GM12878 (cell line): ENCODE data around the gene SRSF10. TPM values are rescaled to one million over a fixed set of nuclear protein-coding genes. Genes with fewer than 3 reads are reported as not detected.
A peak's percentile ranks its signal among the peaks of the same experiment; 100 is the strongest.

Experiments
- BACH1 ChIP-seq: fragments of 450-650 bp; IDR thresholded peaks from 2 replicates; pipeline ENCODE4 v1.6.1; 2017; ENCODE audit warnings: mild to moderate bottlenecking, borderline replicate concordance
- BCL11A ChIP-seq: IDR thresholded peaks from 2 replicates; pipeline ENCODE4 v1.6.1; 2011; ENCODE audit warnings: low read depth, low read length
- BHLHE40 ChIP-seq, 2 experiments: fragments of 450-650 bp in 1 of 2; IDR thresholded peaks; 2 replicates each; pipeline ENCODE4 v1.6.1; 2011 to 2017; ENCODE audit warnings: low read depth in 2 of 2, borderline replicate concordance in 1 of 2, improper control_type of control experiment in 1 of 2, low read length in 1 of 2, mild to moderate bottlenecking in 1 of 2
- DPF2 ChIP-seq: fragments of 450-650 bp; IDR thresholded peaks from 2 replicates; pipeline ENCODE4 v1.6.1; 2017; ENCODE audit warnings: mild to moderate bottlenecking
- E2F4 ChIP-seq: IDR thresholded peaks from 2 replicates; pipeline ENCODE4 v1.6.1; 2012; ENCODE audit warnings: low read depth, low read length, improper control_type of control experiment
- E4F1 ChIP-seq: fragments of 450-650 bp; IDR thresholded peaks from 2 replicates; pipeline ENCODE4 v1.6.1; 2018; ENCODE audit warnings: borderline replicate concordance, mild to moderate bottlenecking; ENCODE audit not compliant: partially characterized antibody
- ETV6 ChIP-seq, 2 experiments: fragments of 450-650 bp in 1 of 2; IDR thresholded peaks in 1 of 2; conservative IDR thresholded peaks in 1 of 2; 2 replicates each; pipeline ENCODE4 v1.6.1; 2014; ENCODE audit warnings: antibody characterized with exemption in 1 of 2, borderline replicate concordance in 1 of 2, low read depth in 1 of 2, mild to moderate bottlenecking in 1 of 2, moderate library complexity in 1 of 2
- FOXM1 ChIP-seq: IDR thresholded peaks from 2 replicates; pipeline ENCODE4 v1.6.1; 2012; ENCODE audit warnings: low read depth, mild to moderate bottlenecking, inconsistent platforms, low read length, moderate library complexity
- HDGF ChIP-seq: fragments of 450-650 bp; IDR thresholded peaks from 2 replicates; pipeline ENCODE4 v1.6.1; 2016; ENCODE audit warnings: antibody characterized with exemption
- IKZF2 ChIP-seq, 2 experiments: fragments of 450-650 bp; IDR thresholded peaks; 2 replicates each; pipeline ENCODE4 v1.6.1; 2017; ENCODE audit warnings: mild to moderate bottlenecking in 2 of 2, moderate library complexity in 2 of 2
- IRF5 ChIP-seq: fragments of 450-650 bp; IDR thresholded peaks from 2 replicates; pipeline ENCODE4 v1.6.1; 2017; ENCODE audit warnings: borderline replicate concordance
- NR2C1 ChIP-seq: fragments of 450-650 bp; IDR thresholded peaks from 2 replicates; pipeline ENCODE4 v1.6.1; 2017; ENCODE audit warnings: antibody characterized with exemption, mild to moderate bottlenecking, moderate library complexity
- PAX5 ChIP-seq: IDR thresholded peaks from 2 replicates; pipeline ENCODE4 v1.6.1; 2011; ENCODE audit warnings: low read depth, low read length, borderline replicate concordance
- PKNOX1 ChIP-seq: fragments of 450-650 bp; IDR thresholded peaks from 2 replicates; pipeline ENCODE4 v1.6.1; 2016; ENCODE audit warnings: mild to moderate bottlenecking
- POU2F2 ChIP-seq: IDR thresholded peaks from 3 replicates; pipeline ENCODE4 v1.6.1; 2011; ENCODE audit warnings: low read depth, mild to moderate bottlenecking, low read length, borderline replicate concordance
- RCOR1 ChIP-seq: conservative IDR thresholded peaks from 2 replicates; pipeline ENCODE4 v1.6.1; 2012; ENCODE audit warnings: low read depth, low read length, improper control_type of control experiment
- SKIL ChIP-seq: fragments of 450-650 bp; IDR thresholded peaks from 2 replicates; pipeline ENCODE4 v1.6.1; 2017; ENCODE audit warnings: mild to moderate bottlenecking, low read depth, inconsistent platforms; ENCODE audit not compliant: poor library complexity, severe bottlenecking
- SP1 ChIP-seq: IDR thresholded peaks from one replicate; pipeline ENCODE4 v1.6.1; 2011; ENCODE audit warnings: low read depth, low read length
- YY1 ChIP-seq: IDR thresholded peaks from 2 replicates; pipeline ENCODE4 v1.6.1; 2011; ENCODE audit warnings: low read depth, mild to moderate bottlenecking, low read length
- ZNF384 ChIP-seq: IDR thresholded peaks from 2 replicates; pipeline ENCODE4 v1.6.1; 2012; ENCODE audit warnings: low read depth, mild to moderate bottlenecking, low read length, improper control_type of control experiment, borderline replicate concordance
- ZSCAN29 ChIP-seq: fragments of 450-650 bp; IDR thresholded peaks from 2 replicates; pipeline ENCODE4 v1.6.1; 2017; ENCODE audit warnings: mild to moderate bottlenecking, moderate library complexity
- polyA plus RNA-seq, 11 experiments: library from polyadenylated mRNA; depleted of rRNA in 4 of 11; unstranded in 6 of 11; stranded (reverse) in 5 of 11; fragments of >200 nt; fragmentation: Nextera tagmentation in 4 of 11; fragmentation: Illumina TruSeq in 1 of 11; extraction: Ambion mirVana in 4 of 11; extraction: Trizol in 1 of 11; gene quantifications; 1 replicate in 1 of 11; 2 replicates in 10 of 11; pipeline versions ENCODE4 v1.2.1 to v1.2.3, GENCODE V29; 2011 to 2016; ENCODE audit warnings: inconsistent platforms in 2 of 11, missing spikeins in 2 of 11, low read depth in 1 of 11
- total RNA-seq, 4 experiments: library from RNA; depleted of rRNA in 3 of 4; stranded (reverse); fragments of >200 nt in 3 of 4; fragmentation: Illumina TruSeq in 1 of 4; extraction: Trizol in 1 of 4; gene quantifications; 2 replicates each; pipeline versions ENCODE4 v1.2.1 to v1.2.3, GENCODE V29; 2013 to 2021

The SRSF10 gene
- total and polyA plus RNA-seq, 10 of the 15 experiments (the other 5 are each of a cell fraction or from before 2014, with no cell fraction given): 157 to 279 (median 222) TPM

GRCh38 chr1:23958810-23959460 lies 21.2 kb downstream of the SRSF10 start (continued):
- TF ChIP-seq ZSCAN29 (no peak), BCL11A (peak; percentile 61; the same call in 1 of the 2 replicates), ZNF384 (no peak), NR2C1 (no peak), HDGF (peak; percentile 36), YY1 (peak; percentile 85), BHLHE40 (IDR thresholded peaks at IDR 0.05; ENCODE audit: borderline replicate concordance in 1 of 2, low read depth in 2 of 2, low read length in 1 of 2) (peak; percentile 41 to 56; a peak in 3 of 4 replicates), DPF2 (peak; percentile 76), BACH1 (no peak; the same call in 1 of the 2 replicates), IRF5 (0 out of 2 replicates have a peak, but pooled peaks have one; percentile 17), IKZF2 (IDR thresholded peaks at IDR 0.05) (peak; percentile 61 to 65), PAX5 (peak; percentile 72), E2F4 (peak; percentile 75; the same call in 1 of the 2 replicates), RCOR1 (0 out of 2 replicates have a peak, but pooled peaks have one; percentile 18), SKIL (peak; percentile 68), E4F1 (peak; percentile 45), PKNOX1 (peak; percentile 96), FOXM1 (peak; percentile 60; the same call in 1 of the 2 replicates), SP1 (peak; percentile 54), POU2F2 (peak; percentile 82; the same call in 2 of the 3 replicates), ETV6 (conservative IDR thresholded peaks at IDR 0.05 in 1 of 2, IDR thresholded peaks at IDR 0.05 in 1 of 2; ENCODE audit: borderline replicate concordance in 1 of 2, low read depth in 1 of 2) (peak in 1 of 2 experiments; percentile 75; a peak in 2 of 4 replicates)
